CMK (cell line): ENCODE results near the gene NUDT14.

Source experiments
- DNase-seq: peaks from one replicate; pipeline ENCODE4 v3.0.0-alpha.2; 2010; ENCODE audit warnings: low read depth

NUDT14 gene

DNA sequence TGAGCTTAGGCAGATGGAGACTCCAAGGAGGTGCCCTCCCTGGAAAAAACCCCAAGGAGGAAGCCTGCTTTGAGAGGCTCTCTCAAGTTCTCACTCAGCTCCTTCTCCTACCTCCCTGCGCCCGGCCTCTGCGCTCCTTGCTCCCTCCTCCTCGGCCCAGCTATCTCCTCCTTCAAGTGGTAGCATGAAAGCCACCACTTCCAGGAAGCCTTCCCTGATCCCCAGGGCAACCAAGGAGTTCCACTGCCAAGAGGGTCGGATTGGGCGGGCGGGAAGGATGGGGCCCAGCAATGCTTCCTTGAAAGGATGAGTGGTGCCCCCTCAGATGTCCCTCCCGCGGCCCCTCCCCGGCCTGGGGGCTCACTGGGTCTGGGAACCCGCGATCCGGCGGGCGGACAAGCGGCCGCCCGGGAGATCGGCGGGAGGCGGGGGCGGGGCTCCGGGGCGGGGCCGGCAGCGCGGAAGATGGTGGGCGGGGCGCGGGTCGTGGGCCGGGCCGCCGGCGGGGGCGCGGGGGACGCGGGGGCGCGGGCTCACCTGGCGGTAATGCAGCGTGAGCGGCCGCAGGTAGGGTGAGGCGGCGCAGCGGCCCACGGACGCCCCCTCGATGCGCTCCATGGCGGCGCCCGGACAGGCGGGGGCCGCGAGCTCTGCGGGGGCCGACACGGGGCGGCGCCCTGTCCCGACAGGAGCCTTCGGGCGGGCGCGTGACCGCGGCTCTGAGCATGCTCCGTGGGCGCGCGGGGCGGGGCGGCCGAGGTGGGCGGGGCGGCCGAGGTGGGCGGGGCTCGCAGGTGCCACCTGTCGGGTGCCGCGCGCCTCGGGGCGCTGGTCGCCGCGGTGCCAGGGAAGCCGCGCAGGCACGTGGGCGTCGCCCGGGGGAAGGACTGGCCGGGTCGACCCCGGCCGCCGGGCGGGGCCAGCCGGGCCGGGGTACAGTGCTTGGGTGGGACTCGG, at the start of gene NUDT14:
NUDT14 (minus strand) TSS at position 721 of the 957 bp plus-strand sequence; CDS start at position 618, 103 bp downstream.
- DNase-seq, result no peak

DNA sequence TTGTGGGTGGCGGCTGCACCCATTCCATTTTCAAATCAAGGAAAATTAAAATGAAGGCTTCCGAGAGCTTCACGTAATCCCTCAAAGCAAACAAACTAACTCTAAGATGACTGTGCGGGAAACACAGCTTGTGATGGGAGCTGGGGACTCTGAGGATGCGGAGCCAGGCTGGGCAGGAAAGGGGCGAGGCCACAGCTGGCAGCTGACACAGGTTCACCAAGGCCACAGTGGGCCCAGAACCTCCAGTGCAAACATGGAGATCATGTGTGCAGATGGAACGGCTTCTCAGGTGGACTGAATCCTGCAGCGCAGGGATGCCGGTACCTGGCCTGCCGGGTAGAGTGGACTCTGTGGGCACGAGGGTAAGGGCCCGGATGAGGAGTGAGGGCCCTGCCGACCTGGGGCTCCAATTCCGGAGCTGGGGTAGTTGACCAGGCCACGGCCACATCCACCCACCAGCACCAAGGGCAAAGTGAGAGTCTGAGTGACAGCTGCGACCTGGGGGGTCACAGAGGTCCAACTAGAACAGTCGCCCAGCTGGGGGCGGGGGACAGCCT, 48.1 kb upstream of the NUDT14 start:
- DNase-seq, result no peak

DNA sequence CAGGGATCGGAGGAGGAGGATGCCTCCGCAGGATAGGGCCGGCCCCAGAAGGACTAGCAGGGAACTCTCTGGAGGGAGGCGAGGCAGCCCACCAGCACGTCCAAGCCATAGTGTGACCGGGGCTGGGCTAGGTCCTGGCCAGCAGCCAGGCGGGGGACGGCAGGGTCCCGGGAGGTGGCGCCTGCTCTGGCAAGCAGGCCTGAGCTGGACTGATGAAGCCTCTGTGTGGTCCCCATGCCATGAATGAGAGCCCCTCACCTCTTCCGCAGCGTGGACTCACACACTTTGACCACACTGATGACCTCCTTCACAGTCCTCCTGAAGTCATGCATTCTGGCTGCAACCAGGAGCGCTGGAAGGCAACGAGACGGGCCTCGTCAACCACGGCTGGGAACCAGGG, 47.5 kb upstream of the NUDT14 start:
- no peak for DNase-seq

DNA sequence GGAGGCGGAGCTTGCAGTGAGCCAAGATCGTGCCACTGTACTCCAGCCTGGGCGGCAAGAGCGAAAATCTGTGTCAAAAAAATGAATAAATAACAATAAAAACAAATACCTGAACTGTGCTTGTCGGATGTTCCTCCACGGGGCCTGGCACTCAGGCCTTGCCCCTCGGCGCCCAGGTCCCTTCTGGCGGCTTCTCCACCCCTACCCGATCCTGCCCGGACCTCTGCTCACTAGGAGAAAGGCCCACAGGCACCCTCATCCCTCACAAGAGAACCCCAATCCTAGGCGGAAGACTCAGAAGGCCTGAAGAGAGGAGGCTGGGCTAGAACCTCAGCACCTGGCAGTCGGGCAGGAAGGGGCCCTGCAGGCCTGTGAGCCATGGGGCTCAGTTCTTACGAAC, 46.2 kb upstream of the NUDT14 start:
- DNase-seq, result no peak

DNA sequence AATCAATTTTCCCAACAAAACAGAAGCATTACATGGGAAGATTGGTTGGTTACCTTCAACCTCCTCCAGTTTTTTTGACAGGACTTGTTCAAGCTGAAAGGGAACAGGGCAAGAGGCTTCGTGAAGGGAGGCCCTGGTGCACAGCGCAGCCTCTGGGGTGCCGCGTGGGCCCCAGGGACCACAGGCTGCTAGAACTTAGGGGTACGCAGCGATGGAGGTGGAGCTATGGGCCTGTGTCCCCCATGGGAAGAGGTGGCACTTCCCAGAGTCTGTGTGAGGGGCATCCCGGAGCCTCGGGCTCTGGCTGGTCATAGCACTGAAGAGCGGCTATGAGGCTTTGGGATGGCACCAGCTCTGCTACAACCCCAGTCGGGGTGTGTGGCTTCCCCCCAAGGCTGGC, 45.1 kb upstream of the NUDT14 start:
- DNase-seq, result no peak

DNA sequence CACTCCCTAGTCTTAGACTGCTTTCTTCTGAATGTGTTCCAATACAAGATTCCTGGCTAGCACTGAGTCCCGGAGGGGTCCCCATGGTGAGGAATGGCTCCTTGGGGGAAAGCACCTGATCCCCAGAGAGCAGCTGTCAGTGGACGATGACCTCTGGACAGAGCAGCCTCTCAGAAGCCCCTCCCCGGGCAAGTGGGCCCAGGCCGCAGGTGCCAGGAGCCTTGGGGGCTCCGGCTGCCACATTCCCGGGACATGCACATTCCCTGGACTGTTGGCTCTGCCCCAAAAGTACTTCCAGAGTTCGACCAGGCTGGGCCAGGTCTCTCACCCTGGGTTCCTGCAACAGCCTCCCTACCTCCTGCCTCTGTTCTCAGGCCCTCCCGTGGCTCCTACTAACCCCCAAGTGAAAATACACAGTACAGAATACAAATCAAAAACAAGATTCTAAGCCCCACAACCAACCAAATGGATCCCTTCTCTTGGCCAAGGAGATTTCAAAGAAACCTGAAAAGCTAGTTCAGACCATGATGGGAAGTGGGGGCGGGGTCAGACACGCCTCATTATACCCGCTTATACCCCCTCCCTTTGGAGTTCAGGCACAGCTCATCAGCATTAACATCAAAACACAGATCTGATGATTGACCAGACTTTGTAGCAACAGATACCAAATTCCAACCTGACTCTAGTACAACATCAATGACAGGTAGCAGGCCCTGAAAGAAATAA, 43.9 kb upstream of the NUDT14 start:
- no peak for DNase-seq

DNA sequence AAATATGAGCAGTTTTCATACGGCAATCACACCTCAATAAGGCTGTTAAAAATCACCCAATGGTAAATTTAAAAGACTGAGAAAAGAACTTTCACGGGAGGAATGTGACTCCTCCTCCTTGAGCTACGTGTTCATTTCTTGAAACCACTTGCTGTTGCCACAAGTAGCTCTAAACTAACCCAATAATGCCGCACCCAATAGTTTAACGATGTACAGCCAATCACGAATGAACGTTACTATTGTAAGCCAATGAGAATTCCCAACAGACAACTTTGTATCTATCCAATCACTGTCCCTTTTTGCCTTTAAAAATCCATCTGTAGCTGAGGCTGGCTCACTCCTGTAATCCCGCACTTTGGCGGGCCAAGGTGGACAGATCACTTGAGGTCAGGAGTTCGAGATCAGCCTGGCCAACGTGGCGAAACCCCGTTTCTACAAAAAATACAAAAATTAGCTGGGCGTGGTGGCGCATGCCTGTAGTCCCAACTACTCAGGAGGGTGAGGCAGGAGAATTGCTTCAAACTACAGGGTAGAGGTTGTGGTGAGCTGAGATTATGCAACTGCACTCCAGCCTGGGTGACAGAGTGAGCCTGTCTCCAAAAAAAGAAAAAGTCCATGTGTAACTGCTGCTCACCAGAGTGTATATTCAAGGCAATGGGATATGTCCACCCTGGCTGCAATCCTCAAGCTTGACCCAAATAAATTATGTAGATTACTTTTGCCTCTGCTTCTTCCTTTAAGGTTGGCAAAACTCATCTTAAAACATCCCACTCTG, 42.8 kb upstream of the NUDT14 start:
- no peak for DNase-seq

DNA sequence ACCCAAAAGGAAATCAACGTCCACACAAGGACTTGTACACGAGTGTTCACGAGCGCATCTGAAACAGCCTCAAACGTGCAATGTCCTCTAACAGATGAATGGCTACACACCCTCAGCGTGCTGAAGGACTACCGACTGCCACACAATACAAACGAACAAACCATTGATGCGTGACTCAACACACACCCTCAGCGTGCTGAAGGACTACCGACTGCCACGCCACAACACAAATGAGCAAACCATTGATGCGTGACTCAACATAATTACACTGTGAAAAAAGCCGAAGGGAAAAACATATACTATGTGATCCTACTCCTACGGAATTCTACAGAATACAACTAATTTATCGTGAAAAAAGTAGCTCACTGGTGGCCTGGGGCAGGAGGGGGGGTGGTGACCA, 42.1 kb upstream of the NUDT14 start:
- DNase-seq, result no peak

DNA sequence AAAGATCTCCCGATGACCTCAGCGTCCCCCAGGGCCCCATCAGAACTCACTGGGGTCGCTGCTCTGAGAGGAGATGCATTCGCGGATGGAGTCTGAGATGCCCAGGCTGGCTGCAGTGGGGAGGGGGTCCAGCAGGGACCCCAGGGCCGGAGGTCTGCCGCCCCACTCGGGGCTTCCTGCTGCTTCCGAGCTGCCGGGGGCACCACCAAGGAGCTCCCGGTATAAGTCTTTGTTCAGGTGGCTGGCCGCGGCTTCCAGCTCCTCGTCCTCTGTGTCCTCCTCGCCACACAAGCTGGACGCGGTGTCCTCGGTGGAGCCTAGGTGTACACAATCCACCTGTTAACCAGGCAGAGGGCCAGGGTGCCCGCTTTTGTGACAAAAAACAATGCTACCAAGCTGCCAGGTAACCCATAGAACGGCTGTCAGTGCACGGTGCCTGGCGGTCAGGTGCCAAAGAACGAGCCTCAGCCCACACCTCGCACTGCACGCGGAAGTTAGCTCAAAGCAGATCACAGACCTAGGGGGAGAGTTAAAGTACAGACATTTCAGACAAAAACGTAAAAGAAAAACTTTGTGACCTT, 40.6 kb upstream of the NUDT14 start:
- DNase-seq, result no peak

DNA sequence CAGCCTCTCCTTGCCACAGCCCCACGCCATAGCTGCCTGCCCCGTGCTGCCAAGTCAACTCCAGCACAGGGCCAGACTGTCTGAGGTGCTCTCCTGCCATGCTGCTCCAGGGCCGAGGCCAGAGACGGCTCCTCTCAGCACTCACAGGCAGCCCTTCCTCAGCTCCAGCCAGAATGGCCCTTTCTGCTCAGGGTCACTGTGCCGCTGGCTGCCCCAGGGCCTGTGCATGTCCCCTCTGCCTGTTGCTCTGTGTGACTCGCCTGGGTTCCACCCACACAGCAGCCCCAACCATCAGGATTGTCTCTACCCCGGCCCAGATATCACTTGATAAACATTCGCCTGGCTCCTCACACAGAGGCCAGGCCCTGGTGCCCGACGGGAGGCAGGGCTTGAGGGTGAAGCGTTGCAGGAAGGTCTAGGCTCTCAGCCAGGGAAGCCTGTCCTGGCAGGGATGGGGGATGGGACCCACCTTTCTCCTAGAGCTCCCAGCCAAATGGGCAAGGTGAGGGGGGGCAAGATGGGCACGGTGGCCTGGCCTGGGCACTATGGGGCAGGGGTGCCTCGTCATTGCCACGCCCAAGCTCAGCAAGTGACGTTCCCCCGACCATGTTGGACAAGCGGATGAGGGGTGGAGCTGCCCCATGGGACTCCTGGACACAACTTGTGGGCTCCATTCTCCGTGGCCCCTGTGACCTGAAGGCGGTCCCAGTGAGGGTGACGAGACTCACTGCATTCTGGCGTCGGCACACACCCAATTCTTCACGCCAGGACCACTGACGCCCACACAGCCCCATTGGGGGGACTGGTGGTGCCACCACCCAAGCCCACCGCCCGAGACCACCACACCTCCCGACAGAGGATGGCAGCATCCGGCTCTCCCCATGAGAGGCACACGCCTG, 39.8 kb upstream of the NUDT14 start:
- no peak for DNase-seq

DNA sequence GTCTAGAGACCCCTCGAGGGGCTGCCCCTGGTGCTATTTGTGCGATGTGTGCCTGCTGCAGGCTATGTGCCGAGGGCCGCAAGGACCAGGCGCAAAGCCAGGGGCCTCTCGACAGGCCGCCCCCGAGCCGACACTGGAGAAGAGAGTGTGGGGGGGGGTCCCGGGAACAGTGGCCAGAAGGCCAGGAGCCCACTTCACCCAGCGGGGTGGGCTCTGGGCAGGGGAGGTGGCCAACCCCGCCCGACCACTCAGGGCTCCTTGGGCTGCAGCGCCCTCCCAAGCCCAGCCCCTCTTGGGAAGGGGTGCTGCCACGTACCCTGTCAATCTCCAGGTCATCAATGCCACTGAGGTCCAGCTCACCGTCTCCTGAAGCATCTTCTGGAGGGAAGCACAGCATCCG, 38.6 kb upstream of the NUDT14 start:
- DNase-seq, result no peak

DNA sequence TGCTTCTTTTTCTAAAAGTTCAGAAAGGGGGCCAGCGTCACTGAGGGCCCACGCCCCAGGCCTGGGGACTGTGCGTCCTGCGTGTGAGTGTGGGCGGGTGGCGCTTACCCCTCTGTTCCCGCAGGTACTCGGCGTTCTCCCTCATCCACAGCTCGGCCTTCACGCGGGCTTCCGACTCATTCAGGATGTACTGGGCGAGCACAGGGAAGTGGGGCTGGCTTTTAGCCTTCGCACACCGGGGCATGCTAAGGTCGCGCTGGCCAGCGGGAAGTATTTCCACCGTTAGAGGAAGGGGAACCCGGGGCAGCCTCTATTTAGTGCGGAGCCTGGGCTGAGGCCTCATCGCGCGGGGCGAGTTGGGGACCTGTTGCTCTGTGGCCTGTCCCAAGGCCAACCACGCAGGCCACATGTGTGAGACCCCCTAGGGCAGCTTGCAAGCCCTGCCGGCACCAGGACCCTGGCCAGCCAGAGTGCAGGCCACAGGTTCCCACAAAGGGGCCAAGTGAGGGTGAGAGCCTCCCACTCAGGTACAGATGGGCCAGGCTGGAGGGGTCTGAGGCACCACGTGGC, 38.0 kb upstream of the NUDT14 start:
- no peak for DNase-seq

DNA sequence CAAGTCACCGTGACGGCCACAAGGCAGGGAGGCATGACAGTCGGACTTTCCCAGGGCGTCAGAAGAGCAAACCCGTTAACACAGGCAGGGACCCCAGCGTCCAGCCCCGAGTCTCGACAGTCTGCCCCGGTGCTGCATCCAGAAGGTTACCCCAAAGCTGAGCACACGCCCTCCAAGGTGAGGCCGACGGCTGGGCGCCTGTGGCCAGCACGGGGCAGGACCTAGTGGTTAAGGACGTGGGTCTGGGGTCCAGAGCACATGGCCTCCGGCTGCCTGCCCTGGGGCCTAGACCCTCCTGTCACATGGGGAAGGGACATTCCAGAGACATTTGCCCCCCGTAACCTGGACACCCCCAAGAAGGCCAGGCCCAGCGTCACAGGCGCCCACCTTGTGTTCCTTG, 37.5 kb upstream of the NUDT14 start:
- DNase-seq, result no peak

DNA sequence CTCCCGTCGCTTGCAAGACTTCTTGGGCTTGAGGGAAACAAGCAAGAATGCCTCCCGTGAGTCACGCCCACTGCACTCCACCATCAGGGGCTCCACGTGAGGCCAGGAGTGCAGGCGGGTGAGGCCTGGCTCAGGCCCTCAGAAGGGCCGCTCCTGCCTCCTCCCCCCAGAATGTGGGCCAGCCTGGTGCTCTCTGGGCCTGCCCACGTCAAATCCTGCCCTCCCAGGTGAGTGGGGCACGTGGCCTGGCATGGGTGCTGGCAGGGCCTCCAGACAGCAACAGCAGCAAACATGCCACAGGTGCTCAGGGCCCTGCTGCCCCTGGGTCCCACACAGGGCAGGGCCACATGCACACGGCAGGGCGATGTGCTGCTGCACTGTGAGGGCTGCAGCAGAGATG, 36.7 kb upstream of the NUDT14 start:
- DNase-seq, result no peak

DNA sequence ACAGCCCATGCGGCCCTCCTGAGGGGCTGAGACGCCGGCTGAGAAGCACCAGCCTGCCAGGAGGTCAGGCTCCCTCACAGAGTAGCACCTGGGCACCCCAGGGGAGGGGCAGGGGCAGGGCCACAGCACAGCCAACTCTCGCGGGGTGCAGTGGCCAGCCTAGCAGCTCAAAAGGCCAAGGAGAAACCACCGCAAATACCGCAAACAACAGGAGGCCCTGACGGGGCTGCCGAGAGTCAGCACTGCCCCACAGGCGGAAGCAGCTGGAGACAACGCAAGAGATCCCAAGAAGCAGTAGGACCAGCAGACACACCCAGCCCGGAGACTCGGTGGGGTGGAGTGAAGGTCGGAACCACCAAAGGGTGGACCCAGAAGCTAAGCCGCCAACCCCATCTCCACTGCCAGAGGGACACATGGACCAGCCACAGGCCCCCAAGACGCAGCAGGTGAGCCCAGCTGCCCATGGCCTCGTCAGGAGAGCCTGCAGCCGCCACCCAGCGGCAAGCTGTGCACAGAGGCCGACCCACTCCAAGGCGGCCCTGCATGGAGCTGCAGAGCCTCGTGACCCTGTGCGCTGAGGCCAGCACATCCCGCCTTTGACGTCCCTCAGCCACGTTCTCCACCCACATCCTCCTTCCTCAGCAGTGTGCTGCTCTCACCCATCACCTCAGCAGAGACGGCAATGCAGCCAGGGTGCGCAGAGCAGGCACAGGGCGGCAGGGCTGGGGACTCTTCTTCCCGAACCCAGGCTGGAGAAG, 35.6 kb upstream of the NUDT14 start:
- no peak for DNase-seq

DNA sequence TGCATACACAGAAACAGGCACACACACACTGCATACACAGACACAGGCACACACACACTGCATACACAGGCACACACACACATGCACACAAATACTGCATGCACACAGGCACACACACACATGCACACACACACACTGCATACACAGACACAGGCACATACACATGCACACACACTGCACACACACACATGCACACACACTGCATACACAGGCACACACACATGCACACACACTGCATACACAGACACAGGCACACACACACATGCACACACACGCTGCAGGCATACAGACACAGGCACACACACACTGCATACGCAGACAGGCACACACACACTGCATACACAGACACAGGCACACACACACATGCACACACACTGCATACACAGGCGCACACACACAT, 34.5 kb upstream of the NUDT14 start:
- DNase-seq, result no peak

DNA sequence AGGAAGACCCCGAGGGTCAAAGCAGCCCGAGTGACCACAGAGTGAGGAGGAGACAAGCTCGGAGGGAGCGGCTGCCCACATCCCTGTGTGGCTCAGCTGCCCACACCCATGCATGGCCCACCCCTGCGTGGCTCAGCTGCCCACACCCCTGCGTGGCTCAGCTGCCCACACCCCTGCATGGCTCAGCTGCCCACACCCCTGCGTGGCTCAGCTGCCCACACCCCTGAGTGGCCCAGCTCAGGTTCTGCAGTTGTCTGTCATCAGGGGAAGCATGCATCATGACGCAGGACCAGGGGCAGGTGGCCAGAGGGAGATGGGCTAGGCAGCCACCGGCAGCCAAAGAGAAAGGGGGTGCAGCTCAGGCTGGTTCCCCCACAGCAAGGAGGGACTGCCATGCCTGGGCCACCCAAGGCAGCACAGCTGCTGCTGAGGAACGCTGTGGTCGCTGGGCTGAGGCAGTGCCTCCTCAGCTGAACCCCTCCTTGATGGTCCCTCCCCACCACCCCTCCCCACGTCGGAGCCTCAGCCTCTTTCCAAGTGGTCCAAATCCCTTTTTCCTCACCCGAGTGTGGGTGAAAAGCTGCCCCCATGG, 33.3 kb upstream of the NUDT14 start:
- no peak for DNase-seq

DNA sequence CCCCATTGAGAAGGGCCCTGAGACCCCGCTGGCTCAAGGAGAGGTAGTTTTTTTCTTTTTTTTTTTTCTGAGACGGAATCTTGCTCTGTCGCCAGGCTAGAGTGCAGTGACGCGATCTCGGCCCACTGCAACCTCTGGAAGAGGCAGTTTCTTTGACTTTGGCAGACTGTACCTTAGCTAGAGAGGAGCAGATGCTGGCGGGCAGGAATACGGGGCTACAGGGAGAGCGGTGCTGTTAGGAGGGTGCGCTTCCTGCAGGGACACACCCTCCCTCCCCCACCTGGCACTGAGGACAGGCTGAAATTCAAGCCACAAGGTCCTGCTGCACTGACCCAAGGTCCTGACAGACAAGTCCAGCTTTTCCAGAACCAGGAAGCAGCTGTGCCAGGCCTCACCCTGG, 32.2 kb upstream of the NUDT14 start:
- DNase-seq, result no peak
